ENCODE data around the gene PIM1.

The PIM1 gene

DNA sequence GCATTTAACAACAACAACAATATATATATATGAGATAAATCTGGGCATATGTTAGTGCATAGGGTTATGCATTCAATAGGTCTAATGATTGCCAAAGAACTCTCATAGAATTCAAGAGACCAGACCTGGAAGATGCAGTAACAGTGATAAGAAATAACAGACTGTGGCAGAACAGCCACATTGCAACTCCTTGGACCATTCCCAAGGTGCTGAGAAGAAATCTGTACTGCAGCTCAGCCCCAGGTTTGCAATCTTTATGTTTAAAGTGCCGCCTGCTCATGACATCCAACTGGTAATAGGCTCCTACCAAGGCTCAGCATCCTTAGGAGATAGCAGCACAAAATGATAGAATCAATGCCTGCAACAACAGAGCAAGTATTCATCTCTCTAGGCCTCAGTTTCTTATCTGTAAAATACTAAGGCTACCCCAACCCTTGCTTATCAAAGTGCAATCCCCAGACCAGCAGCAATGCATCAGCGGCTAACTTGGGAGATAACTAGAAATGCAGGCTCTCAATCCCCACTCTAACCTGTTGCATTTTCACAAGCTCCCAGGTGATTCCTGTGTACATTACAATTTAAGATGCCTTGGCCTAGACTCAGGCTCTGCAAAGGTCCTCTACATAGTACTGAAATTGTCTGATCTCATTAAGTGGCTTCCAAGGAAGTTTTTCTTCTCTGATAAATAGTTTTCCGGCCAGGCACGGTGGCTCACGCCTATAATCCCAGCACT is 30.6 kb upstream of the PIM1 start:
- no peak overlapping the region for H3K4me3 ChIP-seq (ENCODE audit: low read depth, low read length)
- TF ChIP-seq, protein P1, sequence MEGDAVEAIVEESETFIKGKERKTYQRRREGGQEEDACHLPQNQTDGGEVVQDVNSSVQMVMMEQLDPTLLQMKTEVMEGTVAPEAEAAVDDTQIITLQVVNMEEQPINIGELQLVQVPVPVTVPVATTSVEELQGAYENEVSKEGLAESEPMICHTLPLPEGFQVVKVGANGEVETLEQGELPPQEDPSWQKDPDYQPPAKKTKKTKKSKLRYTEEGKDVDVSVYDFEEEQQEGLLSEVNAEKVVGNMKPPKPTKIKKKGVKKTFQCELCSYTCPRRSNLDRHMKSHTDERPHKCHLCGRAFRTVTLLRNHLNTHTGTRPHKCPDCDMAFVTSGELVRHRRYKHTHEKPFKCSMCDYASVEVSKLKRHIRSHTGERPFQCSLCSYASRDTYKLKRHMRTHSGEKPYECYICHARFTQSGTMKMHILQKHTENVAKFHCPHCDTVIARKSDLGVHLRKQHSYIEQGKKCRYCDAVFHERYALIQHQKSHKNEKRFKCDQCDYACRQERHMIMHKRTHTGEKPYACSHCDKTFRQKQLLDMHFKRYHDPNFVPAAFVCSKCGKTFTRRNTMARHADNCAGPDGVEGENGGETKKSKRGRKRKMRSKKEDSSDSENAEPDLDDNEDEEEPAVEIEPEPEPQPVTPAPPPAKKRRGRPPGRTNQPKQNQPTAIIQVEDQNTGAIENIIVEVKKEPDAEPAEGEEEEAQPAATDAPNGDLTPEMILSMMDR (IDR thresholded peaks at IDR 0.05; ENCODE audit: low read depth, low read length), result no peak

DNA sequence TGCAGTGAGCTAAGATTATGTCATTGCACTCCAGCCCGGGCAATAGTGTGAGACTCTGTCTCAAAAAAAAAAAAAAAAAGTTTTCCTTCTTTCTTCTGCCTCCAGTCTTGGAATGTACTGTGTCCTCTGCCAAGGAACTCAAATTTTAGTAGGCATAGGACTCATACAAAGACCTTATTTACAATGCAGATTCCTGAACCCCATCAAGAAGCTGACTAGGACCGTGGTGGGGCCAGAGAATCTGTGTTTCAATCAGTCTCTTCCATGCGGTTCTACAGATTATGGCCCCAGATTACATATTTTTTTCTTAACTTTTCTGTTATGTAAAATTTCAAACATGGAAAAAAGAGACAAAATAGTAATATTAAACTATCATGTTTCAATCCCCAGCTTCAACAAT is 29.8 kb upstream of the PIM1 start:
- H3K4me3 ChIP-seq (ENCODE audit: low read depth, low read length), result no peak overlapping the region
- TF ChIP-seq, protein P1 (IDR thresholded peaks at IDR 0.05; ENCODE audit: low read depth, low read length), result no peak

DNA sequence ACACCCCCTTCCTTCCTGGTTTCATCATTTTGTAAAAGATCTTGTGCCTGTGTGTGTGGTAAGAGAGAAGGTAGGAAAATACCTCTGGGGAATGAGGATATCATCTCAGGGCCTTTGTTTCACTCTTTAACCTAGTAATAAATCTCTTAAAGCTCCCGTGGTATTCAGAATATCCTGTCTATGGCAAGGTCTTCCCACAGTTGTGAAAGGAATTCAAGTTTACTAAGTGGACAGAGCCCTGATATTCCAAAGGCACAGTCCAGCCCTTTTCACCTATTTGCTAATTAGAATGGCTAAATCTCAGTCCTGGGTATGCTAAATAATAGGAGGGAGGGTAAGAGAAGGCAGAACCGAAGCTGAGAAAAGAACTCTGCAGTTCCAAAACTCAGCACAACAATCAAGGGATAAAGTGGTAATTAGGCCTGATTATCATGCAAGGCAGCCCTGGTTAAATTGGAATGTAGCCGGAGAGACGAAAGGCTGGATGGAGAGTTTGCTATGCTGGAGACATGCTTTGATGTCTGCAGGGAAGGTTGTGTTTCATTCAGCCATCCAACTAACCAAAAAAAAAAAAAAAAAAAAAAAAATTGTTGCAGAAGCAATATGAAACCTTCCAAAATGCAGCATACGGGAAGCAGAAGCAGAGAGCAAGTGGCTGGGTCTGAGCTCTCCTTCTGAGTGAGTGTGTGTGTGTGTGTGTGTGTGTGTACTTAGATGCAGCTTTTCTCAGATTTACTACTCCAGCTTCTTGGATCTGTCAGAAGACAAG is 28.5 kb upstream of the PIM1 start:
- no peak overlapping the region for H3K4me3 ChIP-seq (ENCODE audit: low read depth, low read length)
- TF ChIP-seq, protein P1 (IDR thresholded peaks at IDR 0.05; ENCODE audit: low read depth, low read length), result no peak

DNA sequence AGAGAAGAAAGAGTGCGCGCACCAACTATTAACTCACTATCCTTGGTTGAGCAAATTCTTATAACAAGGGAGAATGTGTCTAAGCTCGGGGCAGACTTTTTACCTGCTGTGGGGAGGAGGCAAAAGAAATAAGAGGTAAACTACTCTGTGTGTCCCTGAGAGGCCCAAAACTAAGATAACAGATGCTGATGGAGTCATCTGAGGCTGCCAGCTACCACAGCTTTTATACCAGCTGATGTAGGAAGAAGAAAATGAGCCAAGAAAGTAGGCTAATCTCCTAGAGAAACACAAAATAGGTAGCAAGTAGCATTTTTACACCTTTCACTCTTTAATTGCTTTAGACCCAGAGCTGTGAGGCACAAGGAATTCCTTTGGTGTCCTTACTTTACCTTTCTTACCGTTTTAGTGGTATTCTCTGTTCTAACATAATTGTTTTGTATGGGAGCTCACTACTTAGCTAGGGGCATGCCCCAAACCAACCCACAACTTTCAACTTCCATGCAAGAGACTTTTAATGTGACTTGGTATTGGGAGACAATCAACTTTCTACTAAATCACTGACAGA is 27.8 kb upstream of the PIM1 start:
- H3K4me3 ChIP-seq (ENCODE audit: low read depth, low read length), result no peak overlapping the region
- TF ChIP-seq, protein P1 (IDR thresholded peaks at IDR 0.05; ENCODE audit: low read depth, low read length), result no peak

DNA sequence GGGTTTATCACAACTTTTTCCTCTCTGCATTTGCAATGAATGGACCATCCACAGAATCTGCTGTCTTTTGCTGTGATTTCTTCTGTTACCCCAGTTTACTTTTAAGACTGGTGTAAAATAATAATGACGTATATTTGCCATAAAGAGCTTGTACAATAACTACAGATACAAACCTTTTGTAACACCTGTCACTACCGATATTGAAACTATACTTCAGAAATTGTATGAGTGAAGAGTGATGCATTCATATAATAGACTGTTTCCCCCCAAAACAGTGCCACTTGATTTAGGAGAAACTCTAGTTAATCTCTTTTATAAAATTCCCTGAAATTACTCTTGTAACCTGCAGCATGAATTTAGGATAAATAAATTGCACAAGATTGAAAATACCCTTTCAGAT is 26.4 kb upstream of the PIM1 start:
- no peak overlapping the region for H3K4me3 ChIP-seq (ENCODE audit: low read depth, low read length)
- TF ChIP-seq, protein P1 (IDR thresholded peaks at IDR 0.05; ENCODE audit: low read depth, low read length), result no peak

DNA sequence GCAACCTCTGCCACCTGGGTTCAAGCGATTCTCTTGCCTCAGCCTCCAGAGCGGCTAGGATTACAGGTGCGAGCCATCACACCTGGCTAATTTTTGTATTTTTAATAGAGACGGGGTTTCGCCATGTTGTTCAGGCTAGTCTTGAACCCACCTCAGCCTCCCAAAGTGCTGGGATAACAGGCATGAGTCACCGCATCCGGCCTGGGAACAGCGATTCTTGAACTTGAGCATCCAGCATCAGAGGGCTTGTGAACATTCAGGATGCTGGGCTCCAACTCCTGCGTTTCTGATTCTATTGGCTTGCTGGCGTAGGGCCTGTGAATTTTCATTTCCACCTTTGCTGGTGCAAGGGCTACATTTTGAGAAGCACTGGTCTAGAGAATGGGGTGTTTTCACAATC is 24.5 kb upstream of the PIM1 start:
- H3K4me3 ChIP-seq (ENCODE audit: low read depth, low read length), result no peak overlapping the region
- TF ChIP-seq, protein P1 (IDR thresholded peaks at IDR 0.05; ENCODE audit: low read depth, low read length), result no peak

DNA sequence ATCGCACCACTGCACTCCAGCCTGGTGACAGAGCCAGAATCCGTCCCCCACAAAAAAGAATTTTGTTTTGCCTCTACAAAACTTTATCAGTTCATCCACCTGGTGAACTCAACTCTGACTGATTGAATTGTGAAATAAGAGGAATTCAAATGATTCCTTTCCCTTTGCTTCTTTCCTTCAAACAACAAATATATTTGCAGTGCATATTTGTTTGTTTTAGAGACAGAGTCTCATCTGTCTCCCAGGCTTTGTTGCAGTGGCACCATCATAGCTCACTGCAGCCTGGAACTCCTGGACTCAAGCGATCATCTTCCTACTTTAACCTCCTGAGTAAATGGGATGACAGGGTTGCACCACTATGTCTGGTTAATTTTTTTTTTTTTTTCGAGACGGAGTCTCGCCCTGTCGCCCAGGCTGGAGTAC is 23.2 kb upstream of the PIM1 start:
- H3K4me3 ChIP-seq (ENCODE audit: low read depth, low read length), result no peak overlapping the region
- TF ChIP-seq, protein P1 (IDR thresholded peaks at IDR 0.05; ENCODE audit: low read depth, low read length), result no peak

Measured in WI38 (cell line).